Measurements from ENCODE around the gene WDR27.

Gene WDR27

GRCh38 chr6:169592558-169592957 lies 109.3 kb downstream of the WDR27 start:
- TF ChIP-seq TCF12 (IDR thresholded peaks at IDR 0.05; ENCODE audit: low read depth) (no peak), FOXM1 (IDR thresholded peaks at IDR 0.05; ENCODE audit: borderline replicate concordance, low read depth) (no peak), ZBTB7A (IDR thresholded peaks at IDR 0.05; ENCODE audit: low read depth) (no peak), NFIC (IDR thresholded peaks at IDR 0.05) (no peak), EGR1 (IDR thresholded peaks at IDR 0.05) (no peak), RAD21 (IDR thresholded peaks at IDR 0.05; ENCODE audit: low read depth) (no peak), EP300 (IDR thresholded peaks at IDR 0.05; ENCODE audit: borderline replicate concordance) (no peak), TEAD4 (IDR thresholded peaks at IDR 0.05) (no peak), TAF1 (IDR thresholded peaks at IDR 0.05; ENCODE audit: low read depth) (no peak), CEBPB (IDR thresholded peaks at IDR 0.05) (no peak)
- TF ChIP-seq, protein P1, sequence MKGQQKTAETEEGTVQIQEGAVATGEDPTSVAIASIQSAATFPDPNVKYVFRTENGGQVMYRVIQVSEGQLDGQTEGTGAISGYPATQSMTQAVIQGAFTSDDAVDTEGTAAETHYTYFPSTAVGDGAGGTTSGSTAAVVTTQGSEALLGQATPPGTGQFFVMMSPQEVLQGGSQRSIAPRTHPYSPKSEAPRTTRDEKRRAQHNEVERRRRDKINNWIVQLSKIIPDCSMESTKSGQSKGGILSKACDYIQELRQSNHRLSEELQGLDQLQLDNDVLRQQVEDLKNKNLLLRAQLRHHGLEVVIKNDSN (IDR thresholded peaks at IDR 0.05) = no peak

- no peak for TF ChIP-seq RAD21 (IDR thresholded peaks at IDR 0.05; ENCODE audit: low read depth)
- no peak for TF ChIP-seq ZBTB7A (IDR thresholded peaks at IDR 0.05; ENCODE audit: low read depth)
- no peak for TF ChIP-seq YY1 (IDR thresholded peaks at IDR 0.05; ENCODE audit: low read depth)
- TF ChIP-seq NFIC (IDR thresholded peaks at IDR 0.05) = no peak
- TF ChIP-seq EGR1 (IDR thresholded peaks at IDR 0.05) = no peak
- TF ChIP-seq, protein P2, sequence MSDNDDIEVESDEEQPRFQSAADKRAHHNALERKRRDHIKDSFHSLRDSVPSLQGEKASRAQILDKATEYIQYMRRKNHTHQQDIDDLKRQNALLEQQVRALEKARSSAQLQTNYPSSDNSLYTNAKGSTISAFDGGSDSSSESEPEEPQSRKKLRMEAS (IDR thresholded peaks at IDR 0.05) = no peak
- no peak for TF ChIP-seq TCF12 (IDR thresholded peaks at IDR 0.05; ENCODE audit: low read depth)
- TF ChIP-seq CREB1 (IDR thresholded peaks at IDR 0.05; ENCODE audit: low read depth) = no peak
- TF ChIP-seq, protein P1 (IDR thresholded peaks at IDR 0.05) = no peak
- TF ChIP-seq CEBPB (IDR thresholded peaks at IDR 0.05) = no peak
- TF ChIP-seq TEAD4 (IDR thresholded peaks at IDR 0.05) = no peak
Observed at GRCh38 chr6:169591616-169592015, 110.2 kb downstream of the WDR27 start.

DNA sequence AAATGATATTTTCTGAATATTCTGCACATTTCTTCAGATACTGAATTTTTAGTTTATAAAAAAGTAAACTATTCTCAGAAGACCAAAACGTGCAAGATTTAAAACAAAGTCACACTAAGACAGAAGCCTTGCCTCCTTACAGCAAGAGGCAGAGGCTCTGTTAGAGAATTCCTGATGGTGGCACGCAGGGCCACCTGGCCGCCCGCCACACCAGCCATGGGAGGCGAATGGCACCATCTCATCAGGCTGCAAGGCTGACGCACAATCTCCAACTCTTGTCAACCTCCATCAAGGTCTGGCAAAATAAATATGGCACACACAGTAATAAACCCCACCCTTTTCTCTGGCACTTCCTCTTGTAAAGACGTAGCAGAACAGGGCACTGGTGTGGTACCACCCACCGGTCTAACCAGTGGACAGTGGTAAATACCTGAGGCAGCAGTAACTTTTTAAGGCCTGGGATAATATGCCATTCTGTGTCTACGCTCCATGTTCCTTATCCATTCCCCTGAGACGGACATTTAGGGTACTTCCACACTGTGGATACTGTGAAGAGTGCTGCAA lies 111.4 kb downstream of the WDR27 start:
- TF ChIP-seq, protein P2 (IDR thresholded peaks at IDR 0.05) = no peak
- TF ChIP-seq TAF1 (IDR thresholded peaks at IDR 0.05; ENCODE audit: low read depth) = no peak
- no peak for TF ChIP-seq CREB1 (IDR thresholded peaks at IDR 0.05; ENCODE audit: low read depth)
- TF ChIP-seq EP300 (IDR thresholded peaks at IDR 0.05; ENCODE audit: borderline replicate concordance) = no peak
- no peak for TF ChIP-seq EGR1 (IDR thresholded peaks at IDR 0.05)

DNA sequence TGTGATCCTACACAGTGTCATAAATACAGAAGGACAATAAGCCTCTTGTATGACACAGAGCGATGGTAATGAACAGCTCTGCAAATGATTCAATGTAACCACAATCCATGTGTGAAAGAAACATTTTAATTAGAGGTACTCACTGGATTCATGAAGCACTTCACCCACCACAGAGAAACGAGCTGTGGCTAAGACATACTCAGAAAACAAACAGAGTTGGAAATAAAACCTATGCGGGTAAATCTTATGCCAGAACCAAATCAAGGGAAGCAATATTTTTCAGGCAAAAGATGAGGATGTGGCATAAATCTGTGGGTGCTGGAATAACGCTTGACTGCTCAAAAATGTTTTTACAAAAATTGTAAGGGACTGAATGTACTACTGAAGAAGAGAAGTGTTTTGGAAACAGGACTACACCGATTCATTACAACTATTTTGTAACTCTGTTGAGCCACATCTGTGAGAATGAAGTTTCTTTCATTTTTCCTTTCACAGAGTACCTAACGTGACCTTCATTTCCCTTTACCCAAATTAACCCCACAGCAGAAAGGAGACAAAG lies 112.1 kb downstream of the WDR27 start:
- TF ChIP-seq TAF1 (IDR thresholded peaks at IDR 0.05; ENCODE audit: low read depth) (no peak), EP300 (IDR thresholded peaks at IDR 0.05; ENCODE audit: borderline replicate concordance) (no peak), TEAD4 (IDR thresholded peaks at IDR 0.05) (no peak), ZBTB7A (IDR thresholded peaks at IDR 0.05; ENCODE audit: low read depth) (no peak), EGR1 (IDR thresholded peaks at IDR 0.05) (no peak), YY1 (IDR thresholded peaks at IDR 0.05; ENCODE audit: low read depth) (no peak), RAD21 (IDR thresholded peaks at IDR 0.05; ENCODE audit: low read depth) (no peak), CEBPB (IDR thresholded peaks at IDR 0.05) (no peak), CREB1 (IDR thresholded peaks at IDR 0.05; ENCODE audit: low read depth) (no peak), TCF12 (IDR thresholded peaks at IDR 0.05; ENCODE audit: low read depth) (no peak), FOXM1 (IDR thresholded peaks at IDR 0.05; ENCODE audit: borderline replicate concordance, low read depth) (no peak), NFIC (IDR thresholded peaks at IDR 0.05) (no peak)
- TF ChIP-seq, protein P1 (IDR thresholded peaks at IDR 0.05) = no peak
- TF ChIP-seq, protein P2 (IDR thresholded peaks at IDR 0.05) = no peak
- TF ChIP-seq, protein P3, sequence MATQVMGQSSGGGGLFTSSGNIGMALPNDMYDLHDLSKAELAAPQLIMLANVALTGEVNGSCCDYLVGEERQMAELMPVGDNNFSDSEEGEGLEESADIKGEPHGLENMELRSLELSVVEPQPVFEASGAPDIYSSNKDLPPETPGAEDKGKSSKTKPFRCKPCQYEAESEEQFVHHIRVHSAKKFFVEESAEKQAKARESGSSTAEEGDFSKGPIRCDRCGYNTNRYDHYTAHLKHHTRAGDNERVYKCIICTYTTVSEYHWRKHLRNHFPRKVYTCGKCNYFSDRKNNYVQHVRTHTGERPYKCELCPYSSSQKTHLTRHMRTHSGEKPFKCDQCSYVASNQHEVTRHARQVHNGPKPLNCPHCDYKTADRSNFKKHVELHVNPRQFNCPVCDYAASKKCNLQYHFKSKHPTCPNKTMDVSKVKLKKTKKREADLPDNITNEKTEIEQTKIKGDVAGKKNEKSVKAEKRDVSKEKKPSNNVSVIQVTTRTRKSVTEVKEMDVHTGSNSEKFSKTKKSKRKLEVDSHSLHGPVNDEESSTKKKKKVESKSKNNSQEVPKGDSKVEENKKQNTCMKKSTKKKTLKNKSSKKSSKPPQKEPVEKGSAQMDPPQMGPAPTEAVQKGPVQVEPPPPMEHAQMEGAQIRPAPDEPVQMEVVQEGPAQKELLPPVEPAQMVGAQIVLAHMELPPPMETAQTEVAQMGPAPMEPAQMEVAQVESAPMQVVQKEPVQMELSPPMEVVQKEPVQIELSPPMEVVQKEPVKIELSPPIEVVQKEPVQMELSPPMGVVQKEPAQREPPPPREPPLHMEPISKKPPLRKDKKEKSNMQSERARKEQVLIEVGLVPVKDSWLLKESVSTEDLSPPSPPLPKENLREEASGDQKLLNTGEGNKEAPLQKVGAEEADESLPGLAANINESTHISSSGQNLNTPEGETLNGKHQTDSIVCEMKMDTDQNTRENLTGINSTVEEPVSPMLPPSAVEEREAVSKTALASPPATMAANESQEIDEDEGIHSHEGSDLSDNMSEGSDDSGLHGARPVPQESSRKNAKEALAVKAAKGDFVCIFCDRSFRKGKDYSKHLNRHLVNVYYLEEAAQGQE (IDR thresholded peaks at IDR 0.05; ENCODE audit: low read depth) = no peak

GRCh38 chr6:169589293-169589692 lies 112.5 kb downstream of the WDR27 start:
- TF ChIP-seq, protein P1 (IDR thresholded peaks at IDR 0.05) = no peak
- TF ChIP-seq, protein P2 (IDR thresholded peaks at IDR 0.05) = no peak
- TF ChIP-seq, protein P3 (IDR thresholded peaks at IDR 0.05; ENCODE audit: low read depth) = no peak
- TF ChIP-seq FOXM1 (IDR thresholded peaks at IDR 0.05; ENCODE audit: borderline replicate concordance, low read depth) (no peak), YY1 (IDR thresholded peaks at IDR 0.05; ENCODE audit: low read depth) (no peak)
